ENCODE data around the gene CELF4.

The CELF4 gene

DNA sequence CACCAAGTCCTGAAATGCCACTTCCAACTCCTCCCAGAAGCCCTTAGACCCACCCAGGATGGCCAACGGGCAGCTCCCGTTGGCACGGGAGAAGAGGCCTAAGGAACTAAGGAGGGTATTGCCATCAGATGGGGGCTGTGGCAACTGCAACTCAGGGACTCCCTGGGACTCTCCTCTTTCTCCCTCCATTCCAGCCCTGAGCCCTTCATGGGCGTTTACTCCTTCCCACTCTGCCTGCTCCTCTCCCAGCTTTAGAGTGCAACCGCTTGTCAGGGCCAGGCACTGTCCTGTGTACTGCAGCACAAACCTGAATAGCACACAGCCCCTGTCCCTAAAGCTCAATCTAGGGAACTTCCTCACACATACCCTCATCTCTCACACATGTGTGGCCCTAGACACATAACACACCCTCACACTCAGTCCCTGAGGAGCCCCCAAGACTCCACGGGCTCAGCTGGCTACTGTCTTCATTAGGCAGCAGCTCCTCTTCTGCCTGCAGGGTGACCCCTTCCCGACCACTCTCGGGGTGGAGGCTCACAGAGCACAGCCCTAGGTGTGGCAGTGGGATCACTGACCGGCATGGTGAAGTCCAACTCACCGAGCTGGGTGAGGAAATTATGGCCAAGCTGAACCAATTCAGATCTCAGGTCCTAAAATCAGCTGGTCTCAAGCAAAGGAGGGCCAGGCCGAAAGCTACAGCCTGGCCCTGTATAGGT lies 316.3 kb downstream of the CELF4 start:
- DNase-seq, result no peak

GRCh38 chr18:37248281-37248680 lies 317.3 kb downstream of the CELF4 start:
- no peak for DNase-seq

- DNase-seq, result no peak
These were observed 318.0 kb downstream of the CELF4 start for GRCh38 chr18:37247497-37248161.

GRCh38 chr18:37246779-37247340 lies 318.7 kb downstream of the CELF4 start:
- no peak for DNase-seq

DNA sequence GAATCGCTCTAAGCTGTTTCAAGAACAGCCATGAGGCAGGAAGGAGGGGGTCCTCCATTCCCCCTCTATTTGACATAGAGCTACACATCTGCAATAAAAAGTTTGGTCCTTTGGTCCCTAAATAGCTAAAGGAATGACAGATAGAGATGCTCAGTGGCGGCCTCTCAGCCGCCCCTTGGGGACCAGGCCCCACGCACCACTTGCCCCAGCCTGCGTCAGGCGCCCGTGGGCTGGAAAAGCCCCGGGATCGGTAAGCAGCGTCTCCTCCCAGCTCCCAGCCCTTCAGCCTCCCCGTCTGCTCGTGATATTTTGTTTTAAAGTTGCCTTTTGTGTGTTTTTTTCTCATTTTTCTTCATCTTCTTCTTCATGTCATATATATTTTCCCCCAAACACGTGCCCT lies 321.0 kb downstream of the CELF4 start:
- no peak for DNase-seq

DNA sequence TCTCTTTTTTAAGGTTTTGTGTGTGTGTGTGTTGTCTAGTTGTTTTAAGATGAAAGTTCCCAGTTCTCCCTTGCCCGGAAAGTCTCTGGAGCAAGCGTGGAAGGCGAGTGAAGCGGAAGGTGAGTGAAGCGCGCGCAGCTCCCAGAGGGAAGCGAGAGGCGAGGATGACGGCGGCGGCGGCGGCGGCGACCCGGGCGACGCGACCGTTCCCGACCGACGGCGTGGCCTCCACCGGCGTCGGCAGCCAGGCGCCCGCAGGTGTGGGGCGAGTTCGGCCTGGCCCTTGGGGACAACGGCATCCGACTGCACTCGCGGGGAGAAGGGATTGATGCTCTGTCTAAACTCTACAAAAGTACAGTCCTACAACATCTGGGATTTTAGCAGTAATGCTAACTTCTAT lies 321.9 kb downstream of the CELF4 start:
- no peak for DNase-seq

- no peak for DNase-seq
These were observed 322.6 kb downstream of the CELF4 start for GRCh38 chr18:37242826-37243560.

GRCh38 chr18:37242091-37242490 lies 323.5 kb downstream of the CELF4 start:
- DNase-seq, result no peak

DNA sequence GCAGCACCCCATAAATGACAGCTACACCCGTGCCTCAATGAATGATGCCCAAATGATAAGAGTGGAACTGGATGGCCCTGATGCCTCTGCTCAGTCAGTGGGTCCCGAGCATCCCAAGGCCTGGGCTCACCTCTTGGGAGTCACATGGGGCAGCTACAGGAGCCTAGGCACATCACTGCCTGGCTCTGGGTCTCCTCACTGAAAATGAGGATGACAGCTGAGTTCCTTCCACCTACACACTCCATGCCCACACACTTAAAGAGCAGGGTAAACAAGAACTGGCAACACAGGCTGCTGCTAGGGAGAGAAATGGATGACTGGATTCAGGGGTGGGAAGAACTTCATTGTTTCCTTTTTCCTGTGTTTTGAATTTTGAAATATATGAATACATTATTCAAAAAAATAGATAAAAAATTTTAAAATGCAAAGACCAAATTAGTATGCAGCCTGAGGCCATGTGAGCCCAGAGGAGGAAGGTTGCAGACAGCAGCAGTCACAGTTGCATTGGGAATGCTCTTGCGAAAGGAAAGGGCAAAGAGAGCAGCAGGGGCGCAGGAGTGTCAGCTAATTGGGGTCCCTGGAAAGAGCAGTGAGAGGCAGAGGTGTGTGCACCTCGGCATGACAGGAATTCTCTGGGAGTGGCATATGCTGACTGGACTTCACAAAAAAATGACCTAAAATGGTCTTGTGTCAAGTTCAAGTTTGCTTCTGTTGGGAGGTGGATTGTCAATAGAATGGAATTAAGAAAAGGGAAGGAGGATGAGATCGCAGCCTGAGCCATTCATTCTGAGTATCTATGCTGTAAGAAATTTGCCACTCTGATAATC lies 327.1 kb downstream of the CELF4 start:
- DNase-seq, result no peak

DNA sequence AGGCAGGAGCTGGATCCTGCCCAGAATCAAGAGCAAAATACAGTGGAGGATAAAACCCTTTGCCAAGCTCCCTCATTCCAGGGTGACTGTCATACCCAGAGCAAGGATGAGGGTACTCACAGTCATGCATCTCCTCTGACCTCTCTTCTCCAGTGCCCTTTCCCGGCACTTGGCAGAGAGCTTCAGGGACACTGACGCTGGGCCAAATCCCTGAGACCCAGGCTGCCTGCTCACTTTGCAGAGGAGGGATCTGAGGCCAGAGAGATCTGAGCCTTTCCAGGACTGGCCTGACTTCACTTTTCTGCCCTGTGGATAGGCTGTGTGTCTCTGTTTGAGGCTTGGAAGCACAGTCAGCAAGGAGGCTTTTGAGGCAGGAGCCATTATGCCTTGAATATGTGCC lies 330.0 kb downstream of the CELF4 start:
- DNase-seq, result no peak

DNA sequence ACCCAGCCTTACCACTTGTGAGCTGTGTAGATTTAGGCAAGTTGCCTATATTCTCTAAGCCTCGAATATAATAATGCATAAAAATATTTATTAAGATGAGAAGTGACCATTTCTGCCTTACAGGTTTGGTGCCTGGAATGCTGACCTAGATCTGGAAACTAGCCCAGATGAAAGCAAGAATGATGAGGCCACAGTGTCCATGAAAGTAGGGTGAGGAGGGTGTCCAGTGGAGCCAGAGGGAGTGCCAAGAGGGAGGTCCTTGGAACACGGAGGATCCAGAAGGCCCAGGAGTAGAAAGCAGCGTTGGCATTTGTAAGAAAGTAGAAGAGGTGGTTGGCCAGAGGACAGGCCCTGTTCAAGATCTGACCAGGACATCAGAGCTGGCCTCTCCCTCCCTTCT lies 334.3 kb downstream of the CELF4 start:
- DNase-seq, result no peak

GRCh38 chr18:37230768-37231167 lies 334.8 kb downstream of the CELF4 start:
- DNase-seq, result no peak

DNA sequence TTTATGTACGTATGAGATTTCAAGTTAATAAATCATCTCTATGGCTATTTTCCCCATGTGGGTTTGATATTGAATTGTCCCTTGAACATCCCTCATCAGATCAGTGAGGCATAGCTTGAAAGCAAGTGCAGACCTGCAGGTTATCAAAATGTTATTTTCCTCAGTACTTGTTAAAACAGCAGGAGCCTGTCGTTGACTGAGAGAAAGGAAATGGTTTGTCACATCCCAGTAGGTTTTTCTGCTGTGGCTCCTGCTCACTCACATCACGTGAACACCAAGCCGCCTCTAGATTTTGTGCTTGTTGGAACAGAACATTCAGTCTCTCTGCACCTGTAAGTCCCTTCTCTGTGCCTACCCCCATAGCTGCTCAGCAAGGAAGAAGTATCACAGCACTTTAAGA lies 340.3 kb downstream of the CELF4 start:
- no peak for DNase-seq

DNA sequence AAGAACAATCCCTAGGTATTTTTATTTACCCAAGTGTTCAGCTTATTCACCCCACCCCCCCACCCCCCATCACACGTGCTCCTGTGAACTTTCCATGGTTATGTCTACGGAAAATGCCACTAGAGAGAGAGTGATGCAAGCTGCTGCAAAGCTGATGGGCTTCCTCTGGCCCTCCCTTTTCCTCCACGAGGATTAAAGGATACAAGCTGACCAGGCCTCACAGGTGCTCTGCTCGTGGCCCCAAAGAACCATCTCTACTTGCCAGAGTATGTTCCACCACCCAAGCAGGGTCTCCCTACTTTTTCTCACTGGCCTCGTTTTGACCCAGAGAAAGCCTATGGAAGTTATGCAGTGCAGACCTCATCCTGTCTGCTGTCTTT lies 342.6 kb downstream of the CELF4 start:
- DNase-seq, result no peak

DNA sequence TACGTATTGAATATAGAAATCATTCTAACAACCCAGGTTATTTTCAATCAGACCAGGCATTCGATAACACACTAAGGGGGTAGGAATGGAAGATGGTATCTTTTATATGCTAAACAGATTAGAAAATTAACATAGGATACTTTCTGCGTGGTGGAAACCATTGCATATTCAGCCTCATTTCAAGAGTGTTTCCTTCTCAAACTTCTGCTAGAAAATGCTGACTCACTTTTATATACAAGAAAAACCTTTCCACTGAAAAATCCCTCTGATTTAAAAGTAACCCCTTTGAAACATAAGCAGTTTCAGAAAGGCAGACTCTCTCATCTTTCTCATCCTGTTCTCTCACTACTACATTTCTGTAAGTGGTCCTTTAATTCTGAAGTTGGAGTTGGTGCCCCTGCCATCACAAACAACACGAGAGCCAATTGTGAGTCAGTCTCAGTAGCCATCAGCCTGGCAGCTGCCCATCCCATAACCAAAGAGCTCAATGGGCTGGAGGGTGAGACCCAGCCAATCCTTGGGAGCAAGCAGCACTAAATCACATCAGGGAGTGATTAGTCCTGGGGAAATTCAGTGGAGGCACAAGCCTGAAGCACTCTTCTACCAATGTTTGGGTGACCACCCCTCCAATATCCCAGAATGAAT lies 343.1 kb downstream of the CELF4 start:
- no peak for DNase-seq

DNA sequence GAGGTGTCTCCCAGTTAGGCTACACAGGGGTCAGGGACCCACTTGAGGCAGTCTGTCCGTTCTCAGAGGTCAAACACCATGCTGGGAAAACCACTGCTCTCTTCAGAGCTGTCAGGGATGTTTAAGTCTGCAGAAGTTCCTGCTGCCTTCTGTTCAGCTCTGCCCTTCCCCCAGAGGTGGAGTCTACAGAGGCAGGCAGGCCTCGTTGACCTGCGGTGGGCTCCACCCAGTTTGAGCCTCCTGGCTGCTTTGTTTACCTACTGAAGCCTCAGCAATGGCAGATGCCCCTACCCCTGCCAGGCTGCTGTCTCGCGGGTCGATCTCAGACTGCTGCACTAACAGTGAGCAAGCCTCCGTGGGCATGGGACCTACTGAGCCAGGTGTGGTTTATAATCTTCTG lies 346.3 kb downstream of the CELF4 start:
- DNase-seq, result no peak

- DNase-seq, result no peak
These were observed 347.5 kb downstream of the CELF4 start for GRCh38 chr18:37218022-37218590.

DNA sequence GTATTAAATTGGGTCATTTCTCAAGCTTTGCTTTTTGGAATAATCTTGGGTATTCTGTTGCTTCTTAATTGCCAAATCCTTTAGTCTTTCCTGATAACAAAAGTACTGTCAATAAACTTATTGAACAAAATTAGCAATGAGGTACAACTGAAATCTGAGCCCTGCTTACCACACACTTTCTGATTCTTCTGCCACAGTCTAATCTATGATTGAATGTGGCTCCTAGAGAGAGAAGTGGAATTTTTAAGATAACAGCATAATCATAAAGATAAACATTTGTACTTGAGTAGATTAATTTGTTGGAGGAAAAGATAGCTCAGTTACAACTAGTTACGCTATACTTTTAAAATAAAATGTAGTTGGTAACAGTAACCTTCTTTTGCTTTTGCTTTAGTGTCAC lies 354.8 kb downstream of the CELF4 start:
- no peak for DNase-seq

DNA sequence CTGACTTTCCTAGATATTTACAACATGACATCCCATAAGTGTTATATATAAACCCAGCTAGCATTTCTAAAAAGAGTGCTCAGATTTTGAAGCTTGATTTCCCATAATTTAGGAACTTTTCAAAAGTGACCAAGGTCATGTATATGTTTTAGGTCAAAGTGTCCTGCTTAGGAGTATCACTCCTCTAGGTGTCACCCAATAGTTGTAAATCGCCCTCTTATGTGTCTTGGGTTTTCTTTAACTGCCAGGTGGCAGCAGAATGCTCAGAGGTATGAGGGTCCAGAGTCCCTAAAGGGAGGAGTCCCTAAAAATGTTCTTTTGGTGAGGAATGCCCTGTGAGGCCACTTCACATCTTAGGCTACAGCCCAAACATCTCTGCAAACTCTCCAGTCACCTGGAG lies 358.3 kb downstream of the CELF4 start:
- DNase-seq, result peak; percentile 32

DNA sequence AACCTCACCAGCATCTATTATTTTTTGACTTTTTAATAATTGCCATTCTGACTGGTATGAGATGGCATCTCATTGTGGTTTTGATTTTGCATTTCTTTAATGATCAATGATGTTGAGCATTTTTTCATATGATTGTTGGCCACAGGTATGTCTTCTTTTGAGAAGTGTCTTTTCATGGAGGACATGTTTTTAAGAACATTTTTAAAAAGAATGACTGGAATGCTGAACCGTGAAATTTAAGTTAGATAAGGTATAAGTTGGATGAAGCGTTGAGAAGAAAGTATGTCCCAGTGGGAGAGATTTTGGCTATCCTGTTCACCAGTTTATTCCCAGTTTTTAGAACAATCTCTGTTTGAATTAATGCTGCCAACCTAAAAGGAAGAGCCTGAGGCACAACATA lies 365.9 kb downstream of the CELF4 start:
- DNase-seq, result no peak
